Fibroblast of pulmonary artery (primary cell): ENCODE data around the gene TNFRSF9.
A peak's percentile ranks its signal among the peaks of the same experiment; 100 is the strongest.

Experiments used
- DNase-seq: peaks from one replicate; pipeline ENCODE4 v3.0.0-alpha.2; 2010; ENCODE audit warnings: low read depth
- H3K4me3 ChIP-seq: replicated peaks from 2 replicates; pipeline ENCODE4 v1.5.1; 2011; ENCODE audit warnings: low read depth, mild to moderate bottlenecking, control low read depth, low read length, moderate library complexity
- CTCF ChIP-seq: IDR thresholded peaks from 2 replicates; pipeline ENCODE4 v1.5.1; 2011; ENCODE audit warnings: mild to moderate bottlenecking, control low read depth, low read length, inconsistent platforms; ENCODE audit errors: missing control alignments

The TNFRSF9 gene

GRCh38 chr1:7948960-7949359, 8.3 kb upstream of the TNFRSF9 start:
- no peak for TF ChIP-seq CTCF
- H3K4me3 ChIP-seq, result no peak overlapping the region
- peak; percentile 60 for DNase-seq

- DNase-seq, result no peak
- no peak overlapping the region for H3K4me3 ChIP-seq
- TF ChIP-seq CTCF, result no peak
Measured at GRCh38 chr1:7943251-7943650, 2.6 kb upstream of the TNFRSF9 start.

GRCh38 chr1:7942214-7942921, 1.7 kb upstream of the TNFRSF9 start:
- peak; percentile 51 for TF ChIP-seq CTCF
- peak; percentile 56 for DNase-seq
- peak overlapping the region; percentile 4 for H3K4me3 ChIP-seq

- DNase-seq, result no peak
- H3K4me3 ChIP-seq, result no peak overlapping the region
Measured at GRCh38 chr1:7941437-7941793, 776 bp upstream of the TNFRSF9 start.

GRCh38 chr1:7940034-7940433, 605 bp downstream of the TNFRSF9 start:
- peak; percentile 20 for DNase-seq
- TF ChIP-seq CTCF, result no peak
- no peak overlapping the region for H3K4me3 ChIP-seq

More at GRCh38 chr1:7941437-7941793, 776 bp upstream of the TNFRSF9 start:
- no peak for TF ChIP-seq CTCF

- H3K4me3 ChIP-seq, result no peak overlapping the region
- TF ChIP-seq CTCF, result no peak
- DNase-seq, result no peak
Measured at GRCh38 chr1:7938070-7938469, 2.6 kb downstream of the TNFRSF9 start.

- no peak for TF ChIP-seq CTCF
- H3K4me3 ChIP-seq, result no peak overlapping the region
- DNase-seq, result no peak
Measured at GRCh38 chr1:7932524-7933138, 8.0 kb downstream of the TNFRSF9 start.
